Prostate gland (tissue), 2 donors: ENCODE data around the gene RASD2. TPM values are rescaled to one million over a fixed set of nuclear protein-coding genes. Genes with fewer than 3 reads are reported as not detected.

Experiments used
- DNase-seq: peaks from one replicate; pipeline ENCODE4 v3.0.0-alpha.2; 2019; ENCODE audit warnings: low spot score
- H3K27ac ChIP-seq, 2 donors: fragments of 200-600 bp; sonication (generic); 2 replicates each; pipeline ENCODE4 v1.5.1; 2017 to 2019
- H3K27me3 ChIP-seq: fragments of 200-600 bp; sonication (generic); replicated peaks from 2 replicates; pipeline ENCODE4 v1.5.1; 2019; ENCODE audit not compliant: insufficient read depth
- H3K36me3 ChIP-seq, 2 donors: fragments of 200-600 bp; sonication (generic); 1 replicate in 1 of 2; 2 replicates in 1 of 2; pipeline versions ENCODE4 v1.5.1 to v1.8.1; 2017 to 2019
- H3K4me1 ChIP-seq: fragments of 200-600 bp; sonication (generic); replicated peaks from 2 replicates; pipeline ENCODE4 v1.5.1; 2019
- H3K4me3 ChIP-seq, 2 donors: fragments of 200-600 bp; sonication (generic); 2 replicates each; pipeline ENCODE4 v1.5.1; 2017 to 2019
- H3K9me3 ChIP-seq: fragments of 200-600 bp; sonication (generic); 2 replicates; pipeline ENCODE4 v1.5.1; 2017
- CTCF ChIP-seq, 4 experiments: fragments of 200-600 bp in 2 of 4; fragments of 450-650 bp in 2 of 4; sonication (generic) in 2 of 4; IDR thresholded peaks; 1 replicate in 3 of 4; 2 replicates in 1 of 4; pipeline ENCODE4 v1.5.1; 2016 to 2019; ENCODE audit warnings: antibody characterized with exemption in 4 of 4, mild to moderate bottlenecking in 2 of 4, moderate library complexity in 2 of 4
- POLR2A ChIP-seq: fragments of 450-650 bp; IDR thresholded peaks from one replicate; pipeline ENCODE4 v1.6.1; 2016; ENCODE audit warnings: antibody characterized with exemption, mild to moderate bottlenecking
- POLR2AphosphoS5 ChIP-seq: sonication (generic); formaldehyde crosslinking; IDR thresholded peaks from one replicate; pipeline ENCODE4 v1.6.1; 2017; ENCODE audit warnings: antibody characterized with exemption
- WGBS: methylation state at CpG from one replicate; pipeline ENCODE4 v1.1.5; 2018; 5-methylcytosine and 5-hydroxymethylcytosine counted together
- intact Hi-C: fragments of 100-400 bp; cut with DNase I; formaldehyde crosslinking; loops from one replicate; pipeline ENCODE4 v1.14.2; 2022
- total RNA-seq, 2 donors: library from RNA; depleted of rRNA; stranded (reverse); fragments of >200 nt; gene quantifications; one replicate each; pipeline ENCODE4 v1.1.0, GENCODE V29; 2016

The RASD2 gene
- total RNA-seq, 2 donors from 2014 or later = 6.2 to 8.0 TPM

GRCh38 chr22:35601013-35601580 lies 60.5 kb downstream of the RASD2 start:
- 96% methylated on average over 5 of the region's 5 CpGs for WGBS
- no peaks in the 10 kb centered on the region for H3K36me3 ChIP-seq
- H3K27ac ChIP-seq = no peak overlapping the region
- TF ChIP-seq CTCF (IDR thresholded peaks at IDR 0.05) = no peak
- TF ChIP-seq POLR2AphosphoS5 = no peak
- H3K4me3 ChIP-seq = no peak overlapping the region
- no peaks in the 10 kb centered on the region for H3K4me1 ChIP-seq
- H3K9me3 ChIP-seq = no peaks in the 10 kb centered on the region
- DNase-seq = no peak
- H3K27me3 ChIP-seq = no peaks in the 10 kb centered on the region
- intact Hi-C loops = no loop called here

GRCh38 chr22:35601743-35602615 lies 61.3 kb downstream of the RASD2 start:
- DNase-seq = no peak
- no peaks in the 10 kb centered on the region for H3K9me3 ChIP-seq
- 68% methylated on average over 9 of the region's 9 CpGs for WGBS
- no peaks in the 10 kb centered on the region for H3K4me1 ChIP-seq
- H3K4me3 ChIP-seq = no peak overlapping the region
- H3K27ac ChIP-seq = no peak overlapping the region
- intact Hi-C loops = no loop called here
- TF ChIP-seq CTCF (IDR thresholded peaks at IDR 0.05) (no peak), POLR2A (no peak), POLR2AphosphoS5 (no peak)
- H3K27me3 ChIP-seq = no peaks in the 10 kb centered on the region
- H3K36me3 ChIP-seq = no peaks in the 10 kb centered on the region

Other genes starting within 250 kb of the RASD2 start
- gene TOM1, start 240.9 kb upstream of the RASD2 start, total RNA-seq = 10 to 100 TPM; 65.6 to 68.6 TPM
- 10 to 100 TPM in 1 of 2 donors, 1 to 10 TPM in 1; 3.5 to 31.5 TPM for gene HMOX1, start 159.7 kb upstream of the RASD2 start, total RNA-seq
- gene MCM5, start 140.7 kb upstream of the RASD2 start, total RNA-seq = 10 to 100 TPM; 42.2 to 51.8 TPM
- gene MB, start 76.5 kb downstream of the RASD2 start, total RNA-seq = 10 to 100 TPM in 1 of 2 donors, 1 to 10 TPM in 1; 9.9 to 71.8 TPM
- gene APOL6, start 107.6 kb downstream of the RASD2 start, total RNA-seq = 10 to 100 TPM in 1 of 2 donors, 1 to 10 TPM in 1; 8.7 to 14.6 TPM
- gene APOL5, start 177.0 kb downstream of the RASD2 start, total RNA-seq = not detected